HG03439 (cell line): Measurements from ENCODE around the gene ADARB1.

Source experiments
- ATAC-seq: cut with Tn5 transposase; IDR thresholded peaks from one replicate; pipeline ENCODE4 v1.9.1; 2021; ENCODE audit warnings: mild to moderate bottlenecking, moderate library complexity; ENCODE audit not compliant: unreplicated experiment

ADARB1 gene

GRCh38 chr21:45146801-45147200 lies 72.4 kb downstream of the ADARB1 start:
- no peak for ATAC-seq

GRCh38 chr21:45147473-45148315 lies 73.3 kb downstream of the ADARB1 start:
- ATAC-seq: no peak

- ATAC-seq: no peak
Observed at GRCh38 chr21:45148316-45148990, 74.1 kb downstream of the ADARB1 start.

- no peak for ATAC-seq
Observed at GRCh38 chr21:45149021-45149420, 74.6 kb downstream of the ADARB1 start.

GRCh38 chr21:45150638-45151131 lies 76.3 kb downstream of the ADARB1 start:
- no peak for ATAC-seq

- ATAC-seq: no peak
Observed at GRCh38 chr21:45151445-45152160, 77.2 kb downstream of the ADARB1 start.

GRCh38 chr21:45152265-45152746 lies 77.9 kb downstream of the ADARB1 start:
- no peak for ATAC-seq

GRCh38 chr21:45153358-45154318 lies 79.3 kb downstream of the ADARB1 start:
- no peak for ATAC-seq

- no peak for ATAC-seq
Observed at GRCh38 chr21:45154511-45155508, 80.4 kb downstream of the ADARB1 start.

- no peak for ATAC-seq
Observed at GRCh38 chr21:45155910-45156309, 81.5 kb downstream of the ADARB1 start.

GRCh38 chr21:45156459-45156858 lies 82.1 kb downstream of the ADARB1 start:
- ATAC-seq: no peak

- ATAC-seq: no peak
Observed at GRCh38 chr21:45157932-45158331, 83.6 kb downstream of the ADARB1 start.

GRCh38 chr21:45158491-45159423 lies 84.4 kb downstream of the ADARB1 start:
- no peak for ATAC-seq

GRCh38 chr21:45160198-45160597 lies 85.8 kb downstream of the ADARB1 start:
- ATAC-seq: no peak

GRCh38 chr21:45161038-45161945 lies 86.9 kb downstream of the ADARB1 start:
- ATAC-seq: no peak

GRCh38 chr21:45162115-45162514 lies 87.7 kb downstream of the ADARB1 start:
- no peak for ATAC-seq

GRCh38 chr21:45162809-45163208 lies 88.4 kb downstream of the ADARB1 start:
- no peak for ATAC-seq
